ENCODE results near the gene PATJ. TPM values are rescaled to one million over a fixed set of nuclear protein-coding genes. Genes with fewer than 3 reads are reported as not detected.

PATJ gene
- polyA plus RNA-seq, 1 of the 3 experiments (the other 2 are of a cell fraction): 3.0 TPM

DNA sequence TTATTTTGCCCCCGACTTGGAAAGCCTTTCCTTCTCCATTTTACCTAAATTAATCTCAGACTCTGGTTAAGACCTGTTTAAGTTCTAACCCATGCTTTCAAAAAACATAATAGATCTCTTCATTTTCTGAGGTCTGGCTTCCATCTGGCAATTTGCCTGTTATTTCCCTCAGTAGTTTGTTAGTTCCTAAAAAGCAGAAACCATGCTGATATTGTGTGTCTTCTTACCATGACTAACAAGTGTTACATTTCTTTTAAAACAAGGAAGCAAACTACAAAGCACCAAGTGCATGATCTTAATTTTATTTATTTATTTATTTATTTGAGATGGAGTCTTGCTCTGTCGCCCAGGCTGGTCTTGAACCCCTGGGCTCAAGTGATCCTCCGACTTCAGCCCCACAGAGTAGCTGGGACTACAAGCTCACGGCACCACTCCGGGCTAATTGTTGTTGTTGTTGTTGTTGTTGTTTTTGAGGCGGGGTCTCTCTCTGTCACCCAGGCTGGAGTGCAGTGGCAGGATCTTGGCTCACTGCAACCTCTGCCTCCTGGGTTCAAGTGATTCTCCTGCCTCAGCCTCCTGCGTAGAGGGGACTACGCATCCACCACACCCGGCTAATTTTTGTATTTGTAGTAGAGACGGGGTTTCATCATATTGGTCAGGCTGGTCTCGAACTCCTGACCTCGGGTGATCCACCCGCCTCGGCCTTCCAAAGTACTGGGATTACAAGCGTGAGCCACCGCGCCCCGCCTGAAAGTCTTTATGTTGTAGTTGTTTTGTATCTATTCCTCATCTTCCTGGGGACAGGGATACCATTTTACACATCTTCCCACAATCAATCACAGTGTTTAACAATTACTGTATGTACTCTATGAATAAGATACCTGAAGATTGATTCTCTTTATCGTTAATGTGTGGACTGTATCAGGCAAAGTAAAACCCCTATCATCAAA is 1.3 kb upstream of the PATJ start:
- no peaks in the 10 kb centered on the region for H3K36me3 ChIP-seq (replicated peaks in 1 of 2; ENCODE audit: control insufficient read depth in 1 of 2, insufficient read depth in 2 of 2, low read length in 1 of 2)
- DNase-seq: no peak
- no peaks in the 10 kb centered on the region for H3K27me3 ChIP-seq (ENCODE audit: insufficient read depth)
- no peak overlapping the region; a peak in 2 of 4 replicates for H3K27ac ChIP-seq (ENCODE audit: low read depth in 2 of 2, low read length in 1 of 2)
- H3K4me2 ChIP-seq: peak overlapping the region; percentile 85
- no peaks in the 10 kb centered on the region for H3F3A ChIP-seq (replicated peaks; ENCODE audit: insufficient read depth)
- CTCF ChIA-PET: no interaction called here
- H2AFZ ChIP-seq (ENCODE audit: low read depth): peak overlapping the region; percentile 81; the same call in 1 of the 2 replicates
- TF ChIP-seq GATA2 (CRISPR knock-in tag; IDR thresholded peaks at IDR 0.05): no peak
- no peak for TF ChIP-seq MXI1 (IDR thresholded peaks at IDR 0.05; ENCODE audit: low read depth, low read length)
- no peak for TF ChIP-seq SIN3A (IDR thresholded peaks at IDR 0.05; ENCODE audit: borderline replicate concordance, low read depth, low read length)
- H3K9me3 ChIP-seq: no peaks in the 10 kb centered on the region
- H3K9me2 ChIP-seq: no peaks in the 10 kb centered on the region
- H4K20me1 ChIP-seq (ENCODE audit: insufficient read depth): no peaks in the 10 kb centered on the region
- H3K79me2 ChIP-seq (ENCODE audit: insufficient read depth): peaks cover 15% of the 10 kb centered on the region
- 92% methylated on average over 15 of the region's 19 CpGs for WGBS (ENCODE audit: low lambda C conversion rate)
- peak overlapping the region; percentile 87; the same call in 1 of the 2 replicates for H3K9ac ChIP-seq
- peaks cover 0 to 6% of the 10 kb centered on the region in 2 experiments; a peak in 1 of 4 replicates for H3K4me1 ChIP-seq (ENCODE audit: control insufficient read depth in 1 of 2, insufficient read depth in 2 of 2, low read depth in 1 of 2, low read length in 1 of 2)
- H3K4me3 ChIP-seq (ENCODE audit: low read depth in 2 of 2, low read length in 1 of 2): peak overlapping the region in 1 of 2 experiments; percentile 64; a peak in 1 of 4 replicates
- POLR2A ChIA-PET: no interaction called here

DNA sequence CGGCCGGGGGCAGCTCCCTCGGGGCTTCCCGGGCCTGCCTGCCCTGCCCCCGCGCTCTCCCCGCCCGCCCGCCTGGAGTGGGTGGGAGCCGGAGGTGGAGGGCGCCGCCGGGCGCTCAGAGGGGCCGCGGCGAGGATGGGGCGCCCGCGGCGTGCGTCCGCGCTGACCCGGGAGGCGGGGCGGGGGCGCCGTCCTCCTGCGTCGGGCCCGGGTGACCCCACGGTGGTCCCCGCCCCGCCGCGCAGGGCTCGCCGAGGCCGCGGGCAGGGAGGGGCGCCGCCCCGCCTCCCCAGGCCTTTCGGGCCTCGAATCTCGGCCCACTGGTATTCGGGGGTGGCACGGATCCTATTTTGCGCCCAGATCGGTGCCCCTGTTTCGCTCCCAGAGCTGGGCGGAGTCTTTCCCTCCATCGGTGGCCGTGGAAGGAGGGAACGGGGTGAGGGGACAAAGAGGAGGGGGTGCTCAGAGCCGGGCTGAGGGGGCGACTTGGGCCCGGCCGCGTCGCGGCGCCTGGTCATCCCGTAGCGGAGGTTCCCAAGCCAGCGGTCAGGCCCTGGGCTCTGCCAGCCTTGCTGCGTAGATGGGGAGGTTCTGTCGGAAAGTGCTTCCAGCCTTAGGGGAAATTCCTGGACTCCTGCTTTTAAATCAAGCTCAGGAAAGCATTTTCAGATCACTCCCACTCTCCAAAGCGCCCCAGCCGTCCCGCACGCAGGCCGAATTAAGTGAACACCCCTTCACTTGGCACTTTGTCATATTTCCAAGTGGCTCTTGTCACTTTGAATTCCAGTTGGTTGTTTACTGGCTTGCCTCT is 545 bp downstream of the PATJ start:
- Histone ChIP-seq H3K36me3 (replicated peaks in 1 of 2; ENCODE audit: control insufficient read depth in 1 of 2, insufficient read depth in 2 of 2, low read length in 1 of 2) (no peaks in the 10 kb centered on the region), H3K9me2 (no peaks in the 10 kb centered on the region), H3K4me1 (ENCODE audit: control insufficient read depth in 1 of 2, insufficient read depth in 2 of 2, low read depth in 1 of 2, low read length in 1 of 2) (peaks cover 5 to 6% of the 10 kb centered on the region in 2 experiments; a peak in 2 of 4 replicates), H3K27me3 (ENCODE audit: insufficient read depth) (no peaks in the 10 kb centered on the region), H3K9me3 (no peaks in the 10 kb centered on the region), H4K20me1 (ENCODE audit: insufficient read depth) (no peaks in the 10 kb centered on the region), H3K4me3 (ENCODE audit: low read depth in 2 of 2, low read length in 1 of 2) (peak overlapping the region; percentile 64 to 77), H3K4me2 (peak overlapping the region; percentile 85), H3F3A (replicated peaks; ENCODE audit: insufficient read depth) (no peaks in the 10 kb centered on the region), H3K79me2 (ENCODE audit: insufficient read depth) (peaks cover 15% of the 10 kb centered on the region), H3K9ac (peak overlapping the region; percentile 87), H2AFZ (ENCODE audit: low read depth) (peak overlapping the region; percentile 85), H3K27ac (ENCODE audit: low read depth in 2 of 2, low read length in 1 of 2) (peak overlapping the region; percentile 67 to 86)
- WGBS (ENCODE audit: low lambda C conversion rate): under 1% methylated on average over 18 of the region's 74 CpGs
- no peak for TF ChIP-seq RFX5 (IDR thresholded peaks at IDR 0.05; ENCODE audit: low read length)
- no peak for TF ChIP-seq MEF2A (IDR thresholded peaks at IDR 0.05; ENCODE audit: borderline replicate concordance, low read depth)
- no peak for TF ChIP-seq FOXM1 (IDR thresholded peaks at IDR 0.05; ENCODE audit: low read depth)
- TF ChIP-seq, protein P1, sequence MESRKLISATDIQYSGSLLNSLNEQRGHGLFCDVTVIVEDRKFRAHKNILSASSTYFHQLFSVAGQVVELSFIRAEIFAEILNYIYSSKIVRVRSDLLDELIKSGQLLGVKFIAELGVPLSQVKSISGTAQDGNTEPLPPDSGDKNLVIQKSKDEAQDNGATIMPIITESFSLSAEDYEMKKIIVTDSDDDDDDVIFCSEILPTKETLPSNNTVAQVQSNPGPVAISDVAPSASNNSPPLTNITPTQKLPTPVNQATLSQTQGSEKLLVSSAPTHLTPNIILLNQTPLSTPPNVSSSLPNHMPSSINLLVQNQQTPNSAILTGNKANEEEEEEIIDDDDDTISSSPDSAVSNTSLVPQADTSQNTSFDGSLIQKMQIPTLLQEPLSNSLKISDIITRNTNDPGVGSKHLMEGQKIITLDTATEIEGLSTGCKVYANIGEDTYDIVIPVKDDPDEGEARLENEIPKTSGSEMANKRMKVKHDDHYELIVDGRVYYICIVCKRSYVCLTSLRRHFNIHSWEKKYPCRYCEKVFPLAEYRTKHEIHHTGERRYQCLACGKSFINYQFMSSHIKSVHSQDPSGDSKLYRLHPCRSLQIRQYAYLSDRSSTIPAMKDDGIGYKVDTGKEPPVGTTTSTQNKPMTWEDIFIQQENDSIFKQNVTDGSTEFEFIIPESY (IDR thresholded peaks at IDR 0.05; ENCODE audit: borderline replicate concordance, low read depth): no peak
- TF ChIP-seq EP300 (IDR thresholded peaks at IDR 0.05; ENCODE audit: borderline replicate concordance in 1 of 2, low read depth in 1 of 2, low read length in 1 of 2): no peak
- TF ChIP-seq, protein P2, sequence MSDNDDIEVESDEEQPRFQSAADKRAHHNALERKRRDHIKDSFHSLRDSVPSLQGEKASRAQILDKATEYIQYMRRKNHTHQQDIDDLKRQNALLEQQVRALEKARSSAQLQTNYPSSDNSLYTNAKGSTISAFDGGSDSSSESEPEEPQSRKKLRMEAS (IDR thresholded peaks at IDR 0.05; ENCODE audit: low read depth): no peak
- TF ChIP-seq, protein P3, sequence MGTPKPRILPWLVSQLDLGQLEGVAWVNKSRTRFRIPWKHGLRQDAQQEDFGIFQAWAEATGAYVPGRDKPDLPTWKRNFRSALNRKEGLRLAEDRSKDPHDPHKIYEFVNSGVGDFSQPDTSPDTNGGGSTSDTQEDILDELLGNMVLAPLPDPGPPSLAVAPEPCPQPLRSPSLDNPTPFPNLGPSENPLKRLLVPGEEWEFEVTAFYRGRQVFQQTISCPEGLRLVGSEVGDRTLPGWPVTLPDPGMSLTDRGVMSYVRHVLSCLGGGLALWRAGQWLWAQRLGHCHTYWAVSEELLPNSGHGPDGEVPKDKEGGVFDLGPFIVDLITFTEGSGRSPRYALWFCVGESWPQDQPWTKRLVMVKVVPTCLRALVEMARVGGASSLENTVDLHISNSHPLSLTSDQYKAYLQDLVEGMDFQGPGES (IDR thresholded peaks at IDR 0.05; ENCODE audit: low read depth, low read length): no peak
- TF ChIP-seq NRF1 (IDR thresholded peaks at IDR 0.05; ENCODE audit: low read depth, low read length): no peak
- TF ChIP-seq, protein P4, sequence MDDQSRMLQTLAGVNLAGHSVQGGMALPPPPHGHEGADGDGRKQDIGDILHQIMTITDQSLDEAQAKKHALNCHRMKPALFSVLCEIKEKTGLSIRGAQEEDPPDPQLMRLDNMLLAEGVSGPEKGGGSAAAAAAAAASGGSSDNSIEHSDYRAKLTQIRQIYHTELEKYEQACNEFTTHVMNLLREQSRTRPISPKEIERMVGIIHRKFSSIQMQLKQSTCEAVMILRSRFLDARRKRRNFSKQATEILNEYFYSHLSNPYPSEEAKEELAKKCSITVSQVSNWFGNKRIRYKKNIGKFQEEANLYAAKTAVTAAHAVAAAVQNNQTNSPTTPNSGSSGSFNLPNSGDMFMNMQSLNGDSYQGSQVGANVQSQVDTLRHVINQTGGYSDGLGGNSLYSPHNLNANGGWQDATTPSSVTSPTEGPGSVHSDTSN (IDR thresholded peaks at IDR 0.05): no peak
- TF ChIP-seq TAF1 (IDR thresholded peaks at IDR 0.05; ENCODE audit: borderline replicate concordance, low read depth, low read length): no peak
- TF ChIP-seq RCOR1 (IDR thresholded peaks at IDR 0.05; ENCODE audit: low read length): no peak
- TF ChIP-seq GATA2 (CRISPR knock-in tag; IDR thresholded peaks at IDR 0.05): no peak
- no peak for TF ChIP-seq FOXJ3 (CRISPR knock-in tag; IDR thresholded peaks at IDR 0.05)
- TF ChIP-seq JUND (IDR thresholded peaks at IDR 0.05): no peak
- no peak for TF ChIP-seq FOSL2 (IDR thresholded peaks at IDR 0.05; ENCODE audit: borderline replicate concordance, low read depth)
- TF ChIP-seq SMC3 (IDR thresholded peaks at IDR 0.05; ENCODE audit: low read depth, low read length): no peak
- no peak for TF ChIP-seq RXRA (IDR thresholded peaks at IDR 0.05; ENCODE audit: borderline replicate concordance, low read depth)
- no peak for TF ChIP-seq MXI1 (IDR thresholded peaks at IDR 0.05; ENCODE audit: low read depth, low read length)
- no peak for TF ChIP-seq NFIC (IDR thresholded peaks at IDR 0.05; ENCODE audit: borderline replicate concordance)
- TF ChIP-seq RAD21 (IDR thresholded peaks at IDR 0.05; ENCODE audit: low read length): no peak
- DNase-seq: peak; percentile 92
- CTCF ChIA-PET: interaction anchor here (0.9 to 1.4 kb wide), 2 partner anchors 196 to 1772 kb away, joined by 3 read pairs; no protein-coding TSS in a partner anchor
- POLR2A ChIA-PET: interaction anchor here (0.5 to 1.7 kb wide), 4 partner anchors 17 to 694 kb away, joined by 3 to 5 read pairs (median 4); partner anchors contain the start of gene NFIA

Data from SK-N-SH (cell line).